Measurements from ENCODE around the gene UBE2QL1.

DNA sequence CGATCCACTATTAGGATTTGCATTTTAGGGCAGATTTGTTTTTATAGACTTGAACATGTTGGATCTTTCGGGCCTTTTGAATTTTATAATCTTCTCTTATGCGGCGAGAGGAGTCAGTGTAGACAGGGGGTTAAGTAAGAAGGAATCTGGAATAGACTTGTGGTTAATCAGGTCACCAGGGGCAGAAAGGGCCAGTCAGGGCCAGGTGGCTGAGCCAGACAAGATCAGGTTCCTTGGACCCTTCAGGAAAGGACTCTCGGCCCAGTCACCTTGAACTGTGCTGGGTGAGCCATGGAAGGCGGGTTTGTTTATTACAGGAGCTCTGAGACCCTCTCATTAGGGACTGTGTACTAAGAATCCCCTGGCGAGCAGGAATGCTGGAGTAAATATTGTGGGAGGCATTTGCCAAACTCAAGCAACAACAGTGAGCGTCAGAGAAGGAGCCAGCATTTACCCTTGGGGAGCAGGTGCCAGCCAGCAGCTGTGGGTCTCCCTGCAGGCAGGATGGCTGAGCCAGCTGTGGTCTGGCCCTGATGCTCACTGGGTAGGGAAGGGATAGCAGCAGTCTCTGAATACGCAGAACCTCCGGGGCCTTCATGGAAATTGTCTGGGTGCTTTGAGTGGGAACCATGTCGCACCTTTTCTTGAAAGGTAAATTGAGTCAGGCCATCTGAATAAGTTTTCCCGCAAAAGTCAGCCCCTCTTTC is 79.2 kb downstream of the UBE2QL1 start:
- TF ChIP-seq POLR2A (IDR thresholded peaks at IDR 0.05; ENCODE audit: low read depth, low read length) (no peak), TAF1 (IDR thresholded peaks at IDR 0.05; ENCODE audit: low read depth, low read length) (no peak), POLR2AphosphoS5 (IDR thresholded peaks at IDR 0.05; ENCODE audit: low read depth, low read length) (no peak), POU2F2 (IDR thresholded peaks at IDR 0.05; ENCODE audit: low read depth, low read length) (no peak), SPI1 (IDR thresholded peaks at IDR 0.05; ENCODE audit: low read depth, low read length) (no peak)

All from GM12891 (cell line).